K562 (cell line): Measurements from ENCODE around the gene PTCH1. TPM values are rescaled to one million over a fixed set of nuclear protein-coding genes. Genes with fewer than 3 reads are reported as not detected.

Experiments
- ATF7 ChIP-seq: fragments of 450-650 bp; IDR thresholded peaks from 2 replicates; pipeline ENCODE4 v1.7.1; 2014; ENCODE audit warnings: mild to moderate bottlenecking, moderate library complexity
- HMBOX1 ChIP-seq: sonication (generic); IDR thresholded peaks from 2 replicates; pipeline ENCODE4 v1.6.1; 2016
- PCBP2 ChIP-seq: fragments of 200-400 bp; formaldehyde crosslinking; IDR thresholded peaks from 2 replicates; pipeline ENCODE4 v1.6.1; 2018; ENCODE audit warnings: low read length, low read depth, mild to moderate bottlenecking, moderate library complexity; ENCODE audit not compliant: poor library complexity, severe bottlenecking
- RCOR1 ChIP-seq, 2 experiments: IDR thresholded peaks; 2 replicates each; pipeline ENCODE4 v1.6.1; 2012; ENCODE audit warnings: low read depth in 2 of 2, low read length in 2 of 2, borderline replicate concordance in 1 of 2, improper control_type of control experiment in 1 of 2
- RFX7 ChIP-seq: fragments of 250-450 bp; sonication (Bioruptor Pico); IDR thresholded peaks from 2 replicates; pipeline ENCODE4 v1.5.1; 2021; ENCODE audit warnings: mild to moderate bottlenecking
- TGIF2 ChIP-seq: sonication (generic); formaldehyde crosslinking; IDR thresholded peaks from 2 replicates; pipeline ENCODE4 v1.8.1; 2022; ENCODE audit warnings: mild to moderate bottlenecking, missing genetic modification reagents, moderate library complexity
- ZNF696 ChIP-seq: fragments of 250-450 bp; sonication (Bioruptor Pico); conservative IDR thresholded peaks from 2 replicates; pipeline ENCODE4 v1.4.0; 2020; ENCODE audit warnings: mild to moderate bottlenecking, moderate library complexity
- ZNF766 ChIP-seq: fragments of 200-800 bp; sonication (Bioruptor generic); conservative IDR thresholded peaks from 2 replicates; pipeline ENCODE4 v1.6.1; 2016; ENCODE audit warnings: missing genetic modification characterization, missing compliant biosample characterization
- polyA plus RNA-seq, 8 experiments: library from polyadenylated mRNA; depleted of rRNA in 4 of 8; stranded (reverse) in 5 of 8; unstranded in 3 of 8; fragments of >200 nt; fragmentation: Nextera tagmentation in 2 of 8; fragmentation: Illumina TruSeq in 1 of 8; extraction: Ambion mirVana in 2 of 8; extraction: Trizol in 1 of 8; gene quantifications; 2 replicates each; pipeline versions ENCODE4 v1.2.1 to v1.2.3, GENCODE V29; 2011 to 2014; ENCODE audit warnings: inconsistent platforms in 1 of 8, missing spikeins in 1 of 8
- total RNA-seq, 7 experiments: library from RNA; depleted of rRNA in 6 of 7; stranded (reverse); fragments of >200 nt in 6 of 7; fragmentation: Illumina TruSeq in 2 of 7; extraction: Trizol in 2 of 7; gene quantifications; 2 replicates each; pipeline versions ENCODE4 v1.2.1 to v1.2.3, GENCODE V29; 2011 to 2021; ENCODE audit warnings: low replicate concordance in 1 of 7
- TF ChIP-seq, protein P1 (sequence below): fragments of 450-650 bp; IDR thresholded peaks from 2 replicates; pipeline ENCODE4 v1.6.1; 2016
- TF ChIP-seq, protein P2 (sequence below): fragments of 250-450 bp; sonication (Bioruptor Pico); IDR thresholded peaks from 2 replicates; pipeline ENCODE4 v1.8.0; 2021; ENCODE audit warnings: moderate library complexity, mild to moderate bottlenecking, inconsistent platforms
- TF ChIP-seq, protein P3 (sequence below), 2 experiments: fragments of 450-650 bp; IDR thresholded peaks; 2 replicates each; pipeline ENCODE4 v1.6.1; 2016; ENCODE audit warnings: mild to moderate bottlenecking in 2 of 2, borderline replicate concordance in 1 of 2, low read depth in 1 of 2, moderate library complexity in 1 of 2
- TF ChIP-seq, protein P4 (sequence below): sonication (generic); formaldehyde crosslinking; IDR thresholded peaks from 2 replicates; pipeline ENCODE4 v1.8.0; 2022; ENCODE audit warnings: mild to moderate bottlenecking, missing genetic modification reagents

PTCH1 gene
- total and polyA plus RNA-seq, 9 of the 15 experiments (the other 6 are each of a cell fraction or from before 2014, with no cell fraction given): 0.70 to 9.9 (median 3.8) TPM

- TF ChIP-seq, protein P1, sequence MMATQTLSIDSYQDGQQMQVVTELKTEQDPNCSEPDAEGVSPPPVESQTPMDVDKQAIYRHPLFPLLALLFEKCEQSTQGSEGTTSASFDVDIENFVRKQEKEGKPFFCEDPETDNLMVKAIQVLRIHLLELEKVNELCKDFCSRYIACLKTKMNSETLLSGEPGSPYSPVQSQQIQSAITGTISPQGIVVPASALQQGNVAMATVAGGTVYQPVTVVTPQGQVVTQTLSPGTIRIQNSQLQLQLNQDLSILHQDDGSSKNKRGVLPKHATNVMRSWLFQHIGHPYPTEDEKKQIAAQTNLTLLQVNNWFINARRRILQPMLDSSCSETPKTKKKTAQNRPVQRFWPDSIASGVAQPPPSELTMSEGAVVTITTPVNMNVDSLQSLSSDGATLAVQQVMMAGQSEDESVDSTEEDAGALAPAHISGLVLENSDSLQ: no peak
- TF ChIP-seq RFX7 (CRISPR knock-in tag) (no peak), ZNF696 (no peak), RCOR1 (IDR thresholded peaks at IDR 0.05; ENCODE audit: borderline replicate concordance in 1 of 2, low read depth in 2 of 2, low read length in 2 of 2) (peak in 1 of 2 experiments; percentile 6; a peak in 1 of 4 replicates), TGIF2 (CRISPR knock-in tag) (no peak), PCBP2 (no peak), ATF7 (peak; percentile 68; the same call in 1 of the 2 replicates), ZNF766 (CRISPR knock-in tag) (no peak), HMBOX1 (no peak)
- TF ChIP-seq, protein P2, sequence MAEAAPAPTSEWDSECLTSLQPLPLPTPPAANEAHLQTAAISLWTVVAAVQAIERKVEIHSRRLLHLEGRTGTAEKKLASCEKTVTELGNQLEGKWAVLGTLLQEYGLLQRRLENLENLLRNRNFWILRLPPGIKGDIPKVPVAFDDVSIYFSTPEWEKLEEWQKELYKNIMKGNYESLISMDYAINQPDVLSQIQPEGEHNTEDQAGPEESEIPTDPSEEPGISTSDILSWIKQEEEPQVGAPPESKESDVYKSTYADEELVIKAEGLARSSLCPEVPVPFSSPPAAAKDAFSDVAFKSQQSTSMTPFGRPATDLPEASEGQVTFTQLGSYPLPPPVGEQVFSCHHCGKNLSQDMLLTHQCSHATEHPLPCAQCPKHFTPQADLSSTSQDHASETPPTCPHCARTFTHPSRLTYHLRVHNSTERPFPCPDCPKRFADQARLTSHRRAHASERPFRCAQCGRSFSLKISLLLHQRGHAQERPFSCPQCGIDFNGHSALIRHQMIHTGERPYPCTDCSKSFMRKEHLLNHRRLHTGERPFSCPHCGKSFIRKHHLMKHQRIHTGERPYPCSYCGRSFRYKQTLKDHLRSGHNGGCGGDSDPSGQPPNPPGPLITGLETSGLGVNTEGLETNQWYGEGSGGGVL: no peak
- TF ChIP-seq, protein P3, sequence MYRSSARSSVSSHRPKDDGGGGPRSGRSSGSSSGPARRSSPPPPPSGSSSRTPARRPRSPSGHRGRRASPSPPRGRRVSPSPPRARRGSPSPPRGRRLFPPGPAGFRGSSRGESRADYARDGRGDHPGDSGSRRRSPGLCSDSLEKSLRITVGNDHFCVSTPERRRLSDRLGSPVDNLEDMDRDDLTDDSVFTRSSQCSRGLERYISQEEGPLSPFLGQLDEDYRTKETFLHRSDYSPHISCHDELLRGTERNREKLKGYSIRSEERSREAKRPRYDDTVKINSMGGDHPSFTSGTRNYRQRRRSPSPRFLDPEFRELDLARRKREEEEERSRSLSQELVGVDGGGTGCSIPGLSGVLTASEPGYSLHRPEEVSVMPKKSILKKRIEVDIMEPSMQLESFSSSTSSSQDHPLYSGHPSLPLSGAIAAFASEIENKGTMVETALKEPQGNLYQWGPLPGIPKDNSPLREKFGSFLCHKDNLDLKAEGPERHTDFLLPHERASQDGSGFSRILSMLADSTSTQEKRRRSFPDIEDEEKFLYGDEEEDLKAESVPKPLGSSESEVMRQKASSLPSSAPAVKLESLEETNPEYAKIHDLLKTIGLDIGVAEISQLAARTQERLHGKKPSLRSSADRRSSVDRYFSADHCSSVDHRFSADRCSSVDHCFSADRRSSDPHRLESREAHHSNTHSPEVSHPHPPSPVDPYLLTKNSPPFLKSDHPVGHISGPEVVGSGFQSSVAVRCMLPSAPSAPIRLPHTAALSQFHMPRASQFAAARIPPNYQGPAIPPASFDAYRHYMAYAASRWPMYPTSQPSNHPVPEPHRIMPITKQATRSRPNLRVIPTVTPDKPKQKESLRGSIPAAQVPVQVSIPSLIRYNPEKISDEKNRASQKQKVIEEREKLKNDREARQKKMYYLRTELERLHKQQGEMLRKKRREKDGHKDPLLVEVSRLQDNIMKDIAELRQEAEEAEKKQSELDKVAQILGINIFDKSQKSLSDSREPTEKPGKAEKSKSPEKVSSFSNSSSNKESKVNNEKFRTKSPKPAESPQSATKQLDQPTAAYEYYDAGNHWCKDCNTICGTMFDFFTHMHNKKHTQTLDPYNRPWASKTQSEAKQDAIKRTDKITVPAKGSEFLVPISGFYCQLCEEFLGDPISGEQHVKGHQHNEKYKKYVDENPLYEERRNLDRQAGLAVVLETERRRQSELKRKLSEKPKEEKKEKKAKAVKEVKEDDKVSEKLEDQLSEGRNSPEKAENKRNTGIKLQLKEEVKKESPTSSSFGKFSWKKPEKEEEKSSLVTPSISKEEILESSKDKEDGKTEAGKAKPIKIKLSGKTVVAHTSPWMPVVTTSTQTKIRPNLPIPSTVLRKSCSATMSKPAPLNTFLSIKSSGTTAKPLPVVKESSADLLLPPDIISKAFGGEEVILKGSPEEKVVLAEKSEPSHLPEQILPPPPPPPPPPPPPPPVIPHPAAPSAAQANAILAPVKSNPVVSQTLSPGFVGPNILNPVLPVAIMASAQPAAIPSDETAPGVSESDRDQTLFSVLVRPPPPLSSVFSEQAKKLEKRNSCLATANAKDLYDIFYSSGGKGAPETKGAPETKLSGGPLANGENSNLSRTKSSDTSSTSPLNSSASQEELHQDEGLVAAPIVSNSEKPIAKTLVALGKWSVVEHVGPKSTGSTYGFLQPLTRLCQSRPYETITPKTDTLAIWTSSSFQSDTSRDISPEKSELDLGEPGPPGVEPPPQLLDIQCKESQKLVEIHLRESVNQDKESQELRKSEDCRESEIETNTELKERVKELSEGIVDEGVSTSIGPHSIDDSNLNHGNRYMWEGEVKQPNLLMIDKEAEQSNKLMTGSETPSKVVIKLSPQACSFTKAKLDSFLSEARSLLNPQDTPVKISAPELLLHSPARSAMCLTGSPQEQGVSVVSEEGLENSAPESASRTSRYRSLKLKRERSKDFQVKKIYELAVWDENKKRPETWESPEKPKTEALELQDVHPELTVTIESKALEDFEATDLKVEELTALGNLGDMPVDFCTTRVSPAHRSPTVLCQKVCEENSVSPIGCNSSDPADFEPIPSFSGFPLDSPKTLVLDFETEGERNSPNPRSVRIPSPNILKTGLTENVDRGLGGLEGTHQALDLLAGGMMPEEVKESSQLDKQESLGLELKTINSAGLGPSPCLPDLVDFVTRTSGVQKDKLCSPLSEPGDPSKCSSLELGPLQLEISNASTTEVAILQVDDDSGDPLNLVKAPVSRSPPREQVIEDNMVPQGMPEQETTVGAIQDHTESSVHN (IDR thresholded peaks at IDR 0.05; ENCODE audit: borderline replicate concordance in 1 of 2, low read depth in 1 of 2): 0 out of 4 replicates have a peak, but pooled peaks of 1 of the 2 experiments have one; percentile 15
- TF ChIP-seq, protein P4, sequence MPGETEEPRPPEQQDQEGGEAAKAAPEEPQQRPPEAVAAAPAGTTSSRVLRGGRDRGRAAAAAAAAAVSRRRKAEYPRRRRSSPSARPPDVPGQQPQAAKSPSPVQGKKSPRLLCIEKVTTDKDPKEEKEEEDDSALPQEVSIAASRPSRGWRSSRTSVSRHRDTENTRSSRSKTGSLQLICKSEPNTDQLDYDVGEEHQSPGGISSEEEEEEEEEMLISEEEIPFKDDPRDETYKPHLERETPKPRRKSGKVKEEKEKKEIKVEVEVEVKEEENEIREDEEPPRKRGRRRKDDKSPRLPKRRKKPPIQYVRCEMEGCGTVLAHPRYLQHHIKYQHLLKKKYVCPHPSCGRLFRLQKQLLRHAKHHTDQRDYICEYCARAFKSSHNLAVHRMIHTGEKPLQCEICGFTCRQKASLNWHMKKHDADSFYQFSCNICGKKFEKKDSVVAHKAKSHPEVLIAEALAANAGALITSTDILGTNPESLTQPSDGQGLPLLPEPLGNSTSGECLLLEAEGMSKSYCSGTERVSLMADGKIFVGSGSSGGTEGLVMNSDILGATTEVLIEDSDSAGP (CRISPR knock-in tag): no peak
Observed at GRCh38 chr9:95409650-95410426, 106.9 kb downstream of the PTCH1 start (continued).
